HG03432 (cell line): ENCODE data around the gene IER3IP1.
"Not testable (repeated sequence)": the region's sequence is repeated elsewhere in the genome, so short reads cannot be mapped to it uniquely, and the experiment has no call there.

Experiments used
- ATAC-seq: cut with Tn5 transposase; IDR thresholded peaks from one replicate; pipeline ENCODE4 v1.9.1; 2021; ENCODE audit warnings: mild to moderate bottlenecking, moderate library complexity; ENCODE audit not compliant: unreplicated experiment

The IER3IP1 gene

DNA sequence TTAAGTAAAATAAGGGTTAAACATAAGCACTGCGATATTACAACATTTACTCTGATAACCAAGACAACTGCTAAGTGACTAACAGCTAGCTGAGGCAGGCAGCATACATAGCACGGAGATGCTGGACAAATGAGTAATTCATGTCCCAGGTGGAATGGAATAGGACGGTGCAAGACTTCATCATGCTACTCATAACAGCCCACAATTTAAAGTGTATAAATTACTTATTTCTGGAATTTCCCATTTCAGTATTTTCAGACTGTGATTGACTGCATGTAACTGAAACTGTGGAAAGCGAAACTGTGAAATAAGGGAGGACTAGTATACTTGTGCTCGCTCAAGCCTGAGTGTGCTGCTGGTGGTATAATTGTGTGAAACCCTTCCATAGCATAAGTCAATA, 12.9 kb downstream of the IER3IP1 start:
- peak; percentile 87 for ATAC-seq

DNA sequence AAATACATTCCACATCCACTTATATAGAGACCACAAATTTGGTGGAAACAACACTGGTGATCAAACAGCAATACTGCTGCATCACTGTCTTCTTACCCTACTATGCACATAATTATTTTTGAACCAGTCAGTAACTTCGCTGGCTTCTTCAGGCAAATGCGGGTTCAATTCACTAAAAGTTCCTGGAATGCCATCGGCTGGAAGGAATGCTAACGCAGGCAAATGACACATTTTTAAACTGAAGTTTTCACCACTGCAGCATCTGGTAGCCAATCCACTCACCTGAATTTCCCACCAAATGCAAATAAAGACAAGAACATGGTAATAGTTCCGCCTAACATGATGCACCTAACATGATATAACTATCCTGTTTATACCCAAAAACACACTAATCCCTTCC, 15.9 kb downstream of the IER3IP1 start:
- no peak for ATAC-seq

DNA sequence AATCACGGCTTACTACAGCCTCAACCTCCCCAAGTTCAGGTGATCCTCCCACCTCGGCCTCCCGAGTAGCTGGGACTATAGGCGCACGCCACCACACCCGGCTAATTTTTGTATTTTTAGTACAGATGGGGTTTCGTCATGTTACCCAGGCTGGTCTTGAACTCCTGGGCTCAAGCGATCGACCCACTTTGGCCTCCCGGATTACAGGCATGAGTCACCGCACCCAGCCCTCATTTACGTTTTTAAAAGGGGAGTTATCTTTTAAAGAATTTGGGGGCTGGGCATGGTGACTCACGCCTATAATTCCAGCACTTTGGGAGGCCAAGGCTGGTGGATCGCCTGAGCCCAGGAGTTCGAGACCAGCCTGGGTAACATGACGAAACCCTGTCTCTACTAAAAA, 17.8 kb downstream of the IER3IP1 start:
- ATAC-seq, result not testable (repeated sequence)

DNA sequence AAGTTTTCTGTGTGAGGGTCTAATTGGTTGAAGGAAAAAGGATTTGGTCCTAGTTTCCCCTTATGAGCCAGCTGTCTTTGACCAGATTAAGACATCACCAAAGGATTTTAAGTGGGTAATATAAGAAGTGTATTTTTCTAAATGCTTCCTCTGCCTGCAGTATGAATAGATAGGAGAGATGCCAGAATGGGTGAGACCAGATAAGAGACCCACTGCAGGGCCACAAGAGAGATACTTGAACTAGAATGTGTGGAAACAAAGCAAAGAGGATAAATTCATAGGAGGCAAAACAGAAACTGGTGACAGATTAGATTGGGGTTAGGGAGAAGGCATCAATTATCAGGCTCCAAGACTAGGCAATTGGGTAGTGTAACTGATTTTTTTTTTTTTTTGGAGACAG, 24.7 kb downstream of the IER3IP1 start:
- no peak for ATAC-seq

DNA sequence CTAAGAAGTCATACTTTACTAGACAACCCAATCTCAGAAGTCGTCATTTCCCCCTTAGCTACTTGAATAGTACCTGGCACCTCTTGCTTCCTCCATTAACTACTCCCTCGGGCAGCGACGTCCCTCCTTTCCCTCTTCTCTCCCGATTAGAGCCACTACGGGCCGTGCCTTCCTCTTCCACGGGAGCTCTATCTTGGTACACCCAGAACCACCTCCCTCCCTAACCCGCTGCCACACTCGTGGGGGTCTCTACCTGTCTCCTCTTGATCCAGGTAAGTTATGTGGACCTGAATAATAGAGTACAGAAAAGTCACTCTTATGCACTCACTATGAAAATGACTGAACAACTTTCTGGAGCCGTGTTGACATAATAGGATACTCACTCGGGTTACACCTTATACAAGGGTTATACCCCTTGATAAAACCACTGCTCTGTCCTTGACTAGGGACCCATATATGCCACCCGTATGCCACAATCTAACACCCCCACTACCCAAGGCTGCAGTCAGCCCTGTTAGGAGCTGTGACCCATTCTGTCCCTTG, 25.3 kb downstream of the IER3IP1 start:
- peak; percentile 15 for ATAC-seq

DNA sequence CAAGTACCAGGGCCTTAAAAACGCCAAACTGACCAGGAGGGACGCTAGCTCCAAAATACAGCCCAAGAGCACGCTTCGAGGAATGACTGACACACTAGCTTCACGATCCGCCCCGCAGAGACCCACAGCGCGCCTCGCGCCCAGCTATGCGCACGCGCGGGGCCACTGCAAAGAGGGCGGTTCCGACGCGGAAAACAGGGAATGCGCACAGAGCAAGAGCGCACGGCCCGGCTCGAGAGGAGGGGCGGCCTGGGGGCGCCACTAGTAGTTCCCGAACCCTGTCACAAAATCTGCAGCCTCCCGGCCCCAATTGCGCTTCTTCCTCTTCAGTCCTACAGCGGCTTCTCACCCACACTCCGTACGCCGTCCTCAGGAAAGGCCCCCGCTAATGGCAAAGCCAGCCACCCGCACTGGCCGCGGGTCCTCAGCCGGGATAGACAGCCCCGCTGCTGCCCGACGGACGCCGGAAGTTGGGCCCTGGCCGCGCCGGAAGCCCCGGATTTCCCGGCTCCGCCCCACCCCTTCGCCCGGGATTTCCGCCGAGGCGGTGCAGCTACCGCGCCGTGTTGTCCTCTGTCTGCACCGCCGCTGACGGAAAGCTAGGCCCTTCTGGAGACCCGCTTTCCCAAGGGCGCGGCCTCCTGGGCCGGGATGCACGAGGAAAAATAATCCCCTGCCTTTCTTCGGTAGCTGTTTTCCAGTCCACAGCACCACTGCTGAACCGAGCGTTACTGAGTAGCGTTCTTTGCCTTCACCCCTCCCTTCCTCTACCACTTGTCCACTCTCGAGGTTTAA, 25.9 kb downstream of the IER3IP1 start, which contains the start of gene HDHD2:
HDHD2 (minus strand) TSS at position 472 of the 795 bp plus-strand sequence. CDS start 14,061 bp downstream, outside the sequence.
- ATAC-seq, result peak; percentile 93

DNA sequence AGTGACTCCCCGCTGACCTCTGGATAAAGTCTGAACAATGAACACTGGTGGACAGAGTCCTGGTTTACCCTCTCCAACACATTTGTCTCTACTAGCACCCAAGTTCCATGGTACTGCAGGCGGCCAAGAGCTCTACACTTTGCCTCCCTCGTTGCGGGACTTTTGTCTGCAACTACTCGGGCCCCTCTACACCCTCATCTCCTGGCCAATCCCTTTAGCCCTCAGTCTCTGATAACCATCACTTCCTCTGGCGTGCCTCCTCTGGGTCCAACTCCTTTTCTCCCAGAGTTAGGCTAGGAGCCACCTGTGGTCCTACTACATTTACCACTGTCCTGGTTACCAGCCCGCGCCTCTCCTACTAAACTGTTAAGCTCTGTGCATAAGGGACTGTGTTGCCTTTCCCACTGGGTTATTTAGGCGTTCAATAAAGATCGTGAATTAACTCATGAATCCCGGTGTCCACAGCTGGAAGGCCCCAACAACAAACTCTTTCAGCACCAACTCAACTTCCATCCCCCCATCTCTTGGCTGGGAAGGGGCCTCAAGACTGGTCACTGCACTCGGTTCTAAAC, 26.6 kb downstream of the IER3IP1 start:
- no peak for ATAC-seq

DNA sequence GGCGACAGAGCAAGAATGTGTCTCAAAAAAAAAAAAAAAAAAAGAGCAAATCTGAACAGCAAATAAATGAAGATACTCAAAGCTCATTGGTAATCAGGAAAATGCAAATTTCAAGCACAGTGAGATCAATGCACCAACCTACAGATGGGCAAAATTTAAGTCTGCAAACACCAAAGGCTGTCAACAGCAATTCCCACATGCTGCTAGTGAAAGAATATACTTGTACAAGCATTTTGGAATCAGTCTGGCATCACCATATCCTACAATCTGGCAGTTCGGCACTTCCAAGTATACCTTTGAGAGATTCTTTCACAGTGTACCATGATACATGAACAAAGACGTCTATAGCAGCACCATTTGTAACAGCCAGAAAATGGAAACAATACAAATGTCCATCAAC, 30.0 kb downstream of the IER3IP1 start:
- ATAC-seq, result no peak

DNA sequence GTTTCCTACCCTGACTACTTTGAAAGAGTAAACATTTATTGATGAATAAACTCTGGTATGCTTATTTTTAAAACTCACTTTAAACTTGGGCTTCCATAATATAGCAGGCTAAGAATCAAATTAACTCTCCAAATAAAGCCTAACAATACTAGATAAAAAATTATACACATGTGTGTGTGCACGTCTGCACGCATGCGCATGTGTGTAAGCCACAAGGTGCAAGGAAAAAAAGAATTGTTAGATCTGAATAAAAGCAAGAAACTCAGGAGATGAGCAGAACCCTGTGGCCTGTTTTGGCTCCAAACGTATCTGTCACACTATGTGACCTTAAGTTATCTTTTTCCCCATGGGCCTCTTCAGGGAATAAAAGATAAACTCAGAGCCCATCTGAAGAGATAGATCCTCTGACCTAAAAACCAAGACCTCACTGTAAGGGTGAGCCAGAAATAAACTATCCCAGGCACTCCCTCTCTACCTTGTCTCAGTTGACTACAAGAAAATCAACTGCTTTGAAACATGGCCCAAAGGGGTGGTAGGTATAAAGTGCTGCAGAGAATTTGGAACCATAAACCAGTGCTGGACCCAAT, 32.2 kb downstream of the IER3IP1 start:
- no peak for ATAC-seq

DNA sequence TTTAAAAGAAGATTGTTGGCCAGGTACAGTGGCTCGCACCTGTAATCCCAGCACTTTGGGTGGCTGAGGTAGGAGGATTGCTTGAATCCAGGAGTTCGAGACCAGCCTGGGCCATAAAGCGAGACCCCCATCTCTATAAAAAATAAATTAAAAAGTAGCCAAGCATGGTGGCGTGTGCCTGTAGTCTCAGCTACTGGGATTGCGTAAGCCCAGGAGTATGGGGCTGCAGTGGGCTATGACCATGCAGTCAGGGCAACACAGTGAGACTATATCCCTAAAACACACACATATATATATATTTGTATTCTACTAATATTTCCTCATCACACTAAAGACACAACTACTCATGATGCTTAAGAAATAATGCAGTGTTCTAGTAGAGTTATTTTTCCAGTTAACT, 33.0 kb downstream of the IER3IP1 start:
- ATAC-seq, result no peak

DNA sequence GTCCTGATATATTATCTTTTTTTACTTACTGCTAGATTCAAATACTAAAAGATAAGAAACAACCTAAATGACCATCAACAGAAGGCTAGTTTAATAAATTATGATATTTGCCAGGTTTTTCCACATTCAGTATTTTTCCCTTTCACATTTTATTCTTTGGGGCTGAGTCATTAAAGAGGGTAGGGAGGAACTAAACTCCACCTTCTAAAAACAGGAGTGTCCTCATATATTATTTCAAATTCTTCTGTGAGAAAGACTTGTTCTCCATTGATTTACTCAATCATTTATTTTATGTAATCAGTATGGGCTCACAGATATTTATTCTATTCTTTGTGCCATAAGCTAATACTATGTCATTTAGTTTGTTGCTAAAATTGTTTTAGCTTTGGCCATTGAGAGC, 34.9 kb downstream of the IER3IP1 start:
- no peak for ATAC-seq

DNA sequence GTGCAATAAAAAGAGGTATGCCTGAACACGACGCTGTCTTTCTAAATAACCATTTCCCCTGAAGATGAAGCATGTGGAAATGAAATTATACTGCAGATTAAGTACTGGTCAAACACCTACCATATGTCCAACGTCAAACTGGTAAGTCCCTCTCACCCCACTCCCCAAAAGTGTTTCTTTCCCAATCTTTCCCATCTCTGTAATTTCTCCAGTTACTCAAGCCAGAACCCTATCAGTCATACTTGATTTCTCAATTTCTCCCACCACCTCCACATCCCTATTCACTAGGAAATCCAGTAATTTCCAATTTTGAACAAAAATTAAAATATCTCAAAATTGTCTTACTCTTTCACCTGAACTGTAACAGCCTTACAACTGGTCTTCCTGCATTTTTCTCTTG, 55.0 kb downstream of the IER3IP1 start:
- no peak for ATAC-seq

DNA sequence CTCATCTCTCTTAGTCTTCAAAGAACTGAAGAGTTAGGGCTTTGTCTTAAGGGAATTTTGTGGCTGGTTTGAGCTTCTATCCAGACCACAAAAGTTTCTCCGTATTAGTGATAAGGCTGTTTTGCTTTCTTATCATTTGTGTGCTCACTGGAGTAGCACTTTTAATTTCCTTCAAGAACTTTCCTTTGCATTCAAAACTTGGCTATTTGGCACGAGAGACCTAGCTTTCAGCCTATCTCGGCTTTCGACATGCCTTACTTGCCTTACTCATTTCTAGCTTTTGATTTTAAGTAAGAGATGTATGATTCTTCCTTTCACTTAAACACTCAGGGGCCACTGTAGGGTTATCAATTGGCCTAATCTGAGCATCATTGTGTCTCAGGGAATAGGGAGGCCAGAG, 55.7 kb downstream of the IER3IP1 start:
- peak; percentile 97 for ATAC-seq

DNA sequence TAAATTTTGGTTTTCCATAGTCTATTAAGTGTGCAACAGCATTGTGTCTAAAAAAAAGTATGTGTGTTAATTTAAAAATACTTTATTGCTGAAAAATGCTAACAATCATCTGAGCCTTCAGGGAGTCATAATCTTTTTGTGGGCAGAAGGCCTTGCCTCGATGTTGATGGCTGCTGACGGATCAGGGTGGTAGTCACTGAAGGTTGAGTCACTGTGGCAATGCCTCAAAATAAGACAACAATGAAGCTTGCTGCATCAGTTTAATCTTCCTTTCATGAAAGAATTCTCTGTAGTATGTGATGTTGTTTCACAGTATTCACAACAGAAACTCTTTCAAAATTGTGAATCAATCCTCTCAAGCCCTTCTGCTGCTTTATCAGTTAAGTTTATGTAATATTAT, 57.2 kb downstream of the IER3IP1 start:
- ATAC-seq, result no peak

DNA sequence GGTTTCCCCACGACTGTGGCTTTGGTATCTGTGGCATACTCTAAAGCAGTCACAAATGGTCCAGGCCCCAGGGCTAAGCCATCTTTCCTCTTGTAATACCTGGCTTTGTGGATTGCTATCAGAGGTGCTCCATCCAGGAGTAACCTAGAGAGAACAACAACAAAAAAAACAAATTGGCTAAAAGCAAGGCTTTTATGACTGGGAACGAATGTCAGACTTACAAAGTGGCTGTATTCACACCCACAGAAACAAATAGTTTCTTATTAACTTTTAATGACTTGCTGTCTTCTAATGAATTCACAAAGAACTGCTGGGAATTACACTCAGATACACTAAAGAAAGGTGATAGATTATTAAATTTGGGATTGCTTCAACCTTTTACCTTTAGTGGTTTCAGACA, 61.0 kb downstream of the IER3IP1 start:
- no peak for ATAC-seq

DNA sequence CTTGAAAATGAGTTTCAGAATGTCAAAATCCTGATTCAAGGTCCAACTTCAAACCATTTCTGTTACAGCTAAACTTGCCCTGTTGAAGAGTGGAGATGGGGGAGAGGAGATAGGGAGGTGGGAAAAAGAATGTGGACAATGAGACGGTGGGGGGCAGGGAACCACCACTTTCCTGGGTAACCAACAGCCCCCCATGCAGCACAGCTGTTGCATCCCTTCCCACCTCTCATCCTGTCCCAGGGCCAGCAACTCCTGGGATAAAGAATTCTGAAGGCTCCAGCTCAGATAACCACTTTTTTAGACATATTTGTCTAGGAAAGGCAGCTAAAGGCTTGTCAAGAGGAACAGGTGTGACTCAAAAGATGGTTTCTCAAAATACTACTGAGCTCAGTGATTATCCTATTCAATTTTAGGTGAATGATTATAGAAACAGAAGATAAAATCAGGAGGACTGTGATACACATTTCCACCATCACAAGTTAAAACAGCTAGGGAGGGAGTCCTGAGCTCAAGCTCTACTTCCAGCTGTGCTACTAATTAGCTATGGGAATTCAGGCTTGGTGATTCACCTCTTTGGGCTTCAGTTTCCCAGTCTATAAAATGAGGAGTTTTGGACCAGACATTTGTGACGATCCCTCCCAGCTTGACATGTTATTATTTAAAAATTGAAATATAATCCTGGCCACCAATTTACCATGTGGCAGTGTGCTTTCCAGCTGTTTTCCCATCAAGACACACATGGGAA, 62.2 kb downstream of the IER3IP1 start:
- ATAC-seq, result no peak

DNA sequence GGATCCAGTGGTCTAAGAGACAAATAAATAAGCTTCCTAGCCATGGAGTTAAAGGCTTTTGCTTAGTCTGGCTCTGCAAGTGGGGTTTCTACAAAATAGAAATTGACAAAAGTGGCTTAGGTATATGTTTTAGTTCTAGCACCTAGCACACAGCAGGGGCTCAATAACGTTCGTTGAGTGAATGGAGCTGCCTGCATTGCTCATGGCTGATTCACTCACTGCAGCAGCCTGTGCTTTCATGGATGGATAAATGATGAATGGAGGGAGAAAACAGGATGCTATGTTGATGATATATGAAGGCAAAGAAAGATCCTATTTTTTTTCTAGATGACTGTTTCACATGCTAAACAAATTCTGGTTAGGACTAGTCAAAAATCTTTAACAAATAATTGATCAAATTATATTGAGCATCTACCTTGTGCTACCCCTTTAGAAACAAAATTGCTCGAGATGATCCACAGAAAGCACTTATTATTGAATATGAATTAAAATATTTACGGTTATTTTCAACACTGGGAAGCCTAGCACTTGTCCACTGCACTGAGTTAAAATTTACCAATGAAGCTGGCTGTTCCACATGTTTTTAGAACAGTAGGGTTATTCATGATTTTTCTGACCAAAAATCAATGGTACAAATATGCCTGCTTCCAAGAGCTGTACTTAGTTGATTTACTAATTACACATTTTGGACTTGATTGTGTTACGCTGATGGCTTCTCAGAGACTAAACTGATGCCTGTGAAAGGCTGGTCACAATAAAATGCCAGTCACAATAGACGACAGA, 65.5 kb downstream of the IER3IP1 start:
- ATAC-seq, result no peak

DNA sequence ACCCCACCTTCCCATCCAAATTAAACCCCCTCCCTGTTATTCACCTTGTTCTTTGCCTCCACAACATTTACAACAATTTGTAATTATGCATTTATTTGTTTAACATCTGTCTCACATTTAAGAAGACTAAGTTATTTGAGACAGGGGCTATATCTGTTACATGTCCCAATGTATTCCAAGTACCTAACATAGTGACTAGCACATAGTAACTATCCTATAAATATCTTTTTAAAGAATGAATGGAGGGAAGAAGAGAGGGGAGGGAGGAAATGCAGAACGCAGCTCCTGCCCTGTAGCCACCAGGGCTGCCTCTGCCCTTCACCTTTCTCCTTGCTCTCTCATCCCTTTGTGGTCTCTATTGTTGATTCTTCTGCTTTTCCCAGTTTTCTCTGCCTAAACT, 66.4 kb downstream of the IER3IP1 start:
- no peak for ATAC-seq

DNA sequence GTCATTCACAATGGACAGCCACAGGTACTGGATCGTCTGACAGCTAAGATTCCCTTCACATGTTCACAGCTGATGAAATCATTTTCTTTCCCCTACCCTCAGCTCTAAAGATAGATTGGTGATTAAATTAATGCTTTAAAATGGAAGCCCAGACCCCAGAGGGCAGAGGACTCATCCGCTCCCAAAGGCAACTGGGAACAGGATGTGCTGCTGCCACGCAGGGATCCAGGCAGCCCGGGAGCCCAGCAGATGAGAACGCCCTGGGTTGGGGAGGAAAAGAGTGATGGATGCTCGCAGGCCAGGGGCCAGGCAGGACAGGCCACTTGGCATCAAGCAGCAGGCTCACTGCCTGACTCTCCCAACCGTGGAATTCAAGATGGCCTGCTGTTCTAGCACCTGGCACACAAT, 67.2 kb downstream of the IER3IP1 start:
- no peak for ATAC-seq

DNA sequence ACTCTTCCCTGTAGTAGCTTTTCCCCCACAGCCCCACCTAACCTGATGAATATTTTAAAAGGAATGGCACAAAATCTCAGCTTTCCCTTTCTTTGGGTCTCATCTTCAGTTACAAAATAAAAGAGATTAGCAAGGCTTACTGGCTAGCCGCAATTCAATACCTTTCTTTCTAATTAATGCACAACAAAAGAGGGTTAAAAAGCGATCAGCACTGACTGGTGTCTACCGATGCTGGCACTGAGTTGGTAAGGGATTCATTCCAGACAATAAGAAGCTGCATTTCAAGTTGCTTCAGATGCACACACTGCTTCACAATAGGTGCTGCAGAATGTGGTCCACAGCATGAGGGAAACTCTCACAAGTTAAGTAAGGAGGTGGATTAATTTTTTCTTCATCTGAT, 67.8 kb downstream of the IER3IP1 start:
- ATAC-seq, result no peak
